ENCODE results near the gene XCL2.
A peak's percentile ranks its signal among the peaks of the same experiment; 100 is the strongest.
"Not testable (repeated sequence)": the region's sequence is repeated elsewhere in the genome, so short reads cannot be mapped to it uniquely, and the experiment has no call there.

Gene XCL2

GRCh38 chr1:168555508-168556046 is 11.8 kb upstream of the XCL2 start:
- no peak for FAIRE-seq

DNA sequence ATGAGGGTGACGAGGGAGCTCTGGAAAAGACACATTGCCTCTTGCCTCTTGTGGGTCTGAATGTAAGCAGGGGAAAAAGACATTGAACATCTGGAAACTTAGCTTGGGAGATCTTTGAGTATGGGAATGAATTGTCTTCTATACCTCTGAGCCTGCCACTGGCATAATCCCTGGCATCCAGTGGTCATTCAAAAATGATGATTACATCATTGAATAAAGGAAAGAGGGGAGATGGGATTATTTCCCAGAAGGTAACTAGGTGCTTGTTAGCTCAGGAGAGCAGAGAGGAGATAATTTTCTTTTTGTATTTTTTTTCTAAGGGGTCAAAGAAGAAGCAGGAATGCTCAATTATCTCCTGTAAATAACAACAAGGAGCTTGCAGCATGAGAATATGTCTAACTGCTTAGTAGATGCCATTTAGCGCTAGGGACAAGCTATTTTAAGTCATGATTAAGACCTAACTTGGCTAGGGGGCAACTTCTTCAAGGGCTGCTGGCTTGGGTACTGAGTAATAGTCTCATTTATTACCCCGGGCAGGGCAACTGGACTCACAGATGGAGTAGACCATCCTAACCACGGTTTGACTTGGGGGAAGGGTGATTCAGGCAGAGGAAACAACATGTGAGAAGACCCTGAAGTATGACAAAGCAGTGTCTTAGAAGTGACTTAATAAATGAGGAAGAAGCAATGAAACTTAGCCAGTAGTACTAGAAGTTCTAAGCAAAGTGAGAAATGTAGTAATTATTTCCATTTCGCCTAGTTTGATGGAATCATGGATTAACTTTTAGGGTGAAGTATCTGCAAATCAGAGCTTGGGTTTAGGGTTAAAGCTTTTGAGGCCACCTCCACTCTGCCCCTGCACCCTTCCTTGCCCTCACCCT is 11.0 kb upstream of the XCL2 start:
- FAIRE-seq = no peak

DNA sequence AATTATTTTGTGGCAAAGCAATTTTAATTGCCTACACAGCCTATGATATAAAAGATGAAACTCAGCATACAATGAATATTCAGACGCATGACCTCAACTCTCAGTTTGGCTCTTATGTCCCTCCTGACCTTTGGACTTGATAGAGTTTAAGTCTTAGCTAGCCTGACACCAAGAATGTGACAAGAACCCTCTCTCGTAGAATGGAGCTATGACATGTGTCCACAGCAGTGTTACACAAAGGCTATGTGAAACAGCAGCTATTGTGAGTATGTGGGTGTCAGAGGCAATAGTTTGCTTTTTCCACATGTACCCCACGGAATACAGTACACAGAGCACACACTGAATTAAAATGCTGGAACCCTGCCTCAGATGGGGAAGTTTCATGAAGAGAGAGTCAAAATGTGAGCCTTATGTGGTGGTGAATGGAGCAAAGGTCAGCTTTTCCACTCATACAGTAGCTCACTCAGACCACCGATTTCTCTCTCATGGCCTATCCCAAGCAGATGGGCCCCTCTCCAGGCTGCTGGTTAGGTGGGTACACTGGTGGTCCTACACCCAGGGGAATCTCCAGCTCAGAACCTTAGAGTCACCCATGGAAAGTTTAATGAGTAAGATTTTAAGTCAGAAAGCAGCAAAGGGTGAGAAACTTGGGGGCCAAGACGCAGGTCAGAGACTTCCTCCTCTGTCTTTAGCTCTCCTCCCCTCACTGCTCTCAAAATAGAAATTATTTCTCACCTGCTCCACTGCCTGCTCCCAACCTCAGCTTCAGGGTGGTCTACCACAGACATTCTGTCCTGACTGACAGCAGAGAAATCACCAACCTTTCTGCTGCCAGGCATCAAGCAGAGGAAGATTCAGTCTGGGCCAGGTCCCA is 10.1 kb upstream of the XCL2 start:
- FAIRE-seq = no peak

- no peak for FAIRE-seq
These were observed 9.2 kb upstream of the XCL2 start for GRCh38 chr1:168552961-168553360.

GRCh38 chr1:168551688-168552087 is 7.9 kb upstream of the XCL2 start:
- FAIRE-seq = no peak

GRCh38 chr1:168550971-168551370 is 7.2 kb upstream of the XCL2 start:
- FAIRE-seq = no peak

- FAIRE-seq = not testable (repeated sequence)
These were observed 2.7 kb upstream of the XCL2 start for GRCh38 chr1:168546553-168546895.

GRCh38 chr1:168545678-168546552 is 2.1 kb upstream of the XCL2 start:
- FAIRE-seq = peak; percentile 69

- FAIRE-seq = not testable (repeated sequence)
These were observed 819 bp downstream of the XCL2 start for GRCh38 chr1:168542978-168543377.

DNA sequence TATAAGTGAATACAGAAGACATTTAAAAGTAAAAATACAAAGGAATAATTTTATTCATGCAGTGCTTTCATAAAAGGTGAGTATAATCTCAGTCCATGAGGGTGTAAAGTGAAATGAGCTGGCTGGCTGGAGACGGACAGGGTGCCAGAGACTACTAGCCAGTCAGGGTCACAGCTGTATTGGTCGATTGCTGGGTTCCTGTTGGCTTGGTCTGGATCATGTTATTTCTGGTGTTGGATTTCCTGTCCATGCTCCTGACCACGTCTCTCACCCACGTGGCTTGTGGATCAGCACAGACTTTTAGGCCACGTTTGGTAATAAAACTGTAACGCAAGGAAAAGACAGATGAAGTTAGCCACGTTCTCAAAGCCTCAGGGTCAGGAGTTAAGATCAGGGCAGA is 3.0 kb downstream of the XCL2 start:
- FAIRE-seq = not testable (repeated sequence)

- no peak for FAIRE-seq
These were observed 8.3 kb downstream of the XCL2 start for GRCh38 chr1:168535536-168535935.

DNA sequence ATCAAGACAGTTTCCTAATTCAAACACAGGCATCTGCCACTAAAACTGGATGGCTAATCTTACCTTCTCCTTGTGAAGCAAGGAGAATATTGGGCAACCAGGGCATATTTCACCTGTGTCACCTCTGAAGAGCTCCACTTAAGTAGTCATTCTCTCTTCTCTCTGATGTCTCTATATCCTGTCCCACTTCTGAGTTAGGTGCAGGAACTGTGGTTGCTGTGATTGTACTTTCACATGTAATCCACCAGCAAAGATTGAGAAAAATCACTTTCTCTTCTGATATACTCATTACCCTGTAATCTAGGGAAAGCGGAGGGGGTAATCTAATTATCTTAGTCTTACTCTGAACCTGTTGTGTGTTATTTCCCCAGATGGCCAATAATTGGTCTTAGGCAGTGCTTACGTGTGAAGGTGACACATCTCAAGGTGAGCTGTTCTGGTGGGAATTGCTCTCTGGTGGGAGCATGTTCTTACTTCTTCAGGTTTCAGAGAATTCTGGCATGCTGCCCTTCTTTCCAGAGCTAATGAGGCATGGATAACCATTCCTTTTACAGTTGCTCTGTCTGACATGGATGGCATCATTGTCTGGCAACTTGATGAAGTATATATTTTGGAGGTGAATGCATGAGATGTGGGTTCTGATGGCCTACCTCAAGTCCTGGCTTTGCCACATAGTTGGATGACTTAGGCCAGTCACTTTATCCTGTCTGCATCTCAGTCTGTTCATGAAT is 12.0 kb downstream of the XCL2 start:
- no peak for FAIRE-seq

DNA sequence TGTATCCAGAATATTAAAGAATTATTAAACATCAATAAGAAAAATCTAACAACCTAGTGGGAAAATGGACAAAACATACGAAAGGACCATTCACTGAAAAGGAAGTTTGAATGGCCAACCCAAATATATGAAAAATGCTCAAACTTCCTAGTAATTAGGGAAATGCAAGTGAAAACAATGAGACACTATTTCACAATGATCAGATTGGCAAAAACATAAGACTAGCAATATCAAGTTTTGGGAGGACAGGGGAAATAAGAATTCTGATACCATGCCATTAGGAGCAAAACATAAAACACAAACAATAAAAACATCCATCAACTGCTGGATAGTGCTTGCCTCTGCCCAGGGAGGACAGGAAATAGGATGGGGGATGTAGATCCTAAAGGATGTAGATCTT is 14.3 kb downstream of the XCL2 start:
- FAIRE-seq = no peak

DNA sequence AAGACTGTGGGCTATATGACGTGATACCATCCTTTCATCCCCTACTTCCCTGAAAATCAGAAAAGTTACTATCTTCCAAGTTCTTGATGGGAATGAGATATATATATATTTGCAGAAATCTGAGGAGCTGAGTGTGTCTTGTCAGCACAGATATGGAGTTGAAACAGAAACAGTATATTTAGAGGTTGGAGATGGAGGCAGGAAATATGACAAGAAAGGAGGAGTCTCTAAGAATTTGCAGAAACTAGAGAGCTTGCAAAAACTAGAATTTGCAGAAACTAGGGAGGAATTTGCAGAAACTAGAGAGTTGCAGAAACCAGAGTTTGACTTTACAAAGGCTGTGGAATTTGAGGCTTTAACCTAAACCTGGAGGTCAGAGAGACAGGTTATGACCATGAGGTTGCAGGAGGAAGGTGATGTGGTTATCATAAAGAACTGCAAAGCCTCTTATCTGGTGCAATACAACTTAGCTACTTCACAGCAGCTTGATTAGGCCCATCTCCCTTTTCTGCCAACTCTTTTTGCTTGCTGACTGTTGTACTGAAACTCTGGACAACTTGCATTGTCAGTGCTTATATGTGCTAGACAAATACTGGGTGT is 22.3 kb downstream of the XCL2 start:
- FAIRE-seq = no peak

DNA sequence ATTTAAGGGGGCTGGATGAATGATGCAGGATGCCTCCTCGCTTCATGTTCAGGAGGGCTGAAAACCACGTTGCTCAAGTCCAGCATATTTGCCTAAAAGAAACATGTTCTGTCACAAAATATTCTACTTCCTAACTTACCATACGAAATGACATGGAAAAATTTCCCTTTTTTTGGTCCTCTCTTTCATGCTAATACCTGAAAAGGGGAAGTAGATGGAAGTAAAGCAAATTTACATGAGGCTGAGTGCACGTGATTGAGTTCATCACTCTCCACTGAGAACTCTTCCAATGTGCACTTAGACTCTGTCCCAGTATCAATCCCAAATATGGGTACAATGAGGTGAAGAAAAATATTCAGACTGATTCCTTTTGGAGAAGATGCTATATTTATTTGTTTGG is 23.0 kb downstream of the XCL2 start:
- FAIRE-seq = no peak

DNA sequence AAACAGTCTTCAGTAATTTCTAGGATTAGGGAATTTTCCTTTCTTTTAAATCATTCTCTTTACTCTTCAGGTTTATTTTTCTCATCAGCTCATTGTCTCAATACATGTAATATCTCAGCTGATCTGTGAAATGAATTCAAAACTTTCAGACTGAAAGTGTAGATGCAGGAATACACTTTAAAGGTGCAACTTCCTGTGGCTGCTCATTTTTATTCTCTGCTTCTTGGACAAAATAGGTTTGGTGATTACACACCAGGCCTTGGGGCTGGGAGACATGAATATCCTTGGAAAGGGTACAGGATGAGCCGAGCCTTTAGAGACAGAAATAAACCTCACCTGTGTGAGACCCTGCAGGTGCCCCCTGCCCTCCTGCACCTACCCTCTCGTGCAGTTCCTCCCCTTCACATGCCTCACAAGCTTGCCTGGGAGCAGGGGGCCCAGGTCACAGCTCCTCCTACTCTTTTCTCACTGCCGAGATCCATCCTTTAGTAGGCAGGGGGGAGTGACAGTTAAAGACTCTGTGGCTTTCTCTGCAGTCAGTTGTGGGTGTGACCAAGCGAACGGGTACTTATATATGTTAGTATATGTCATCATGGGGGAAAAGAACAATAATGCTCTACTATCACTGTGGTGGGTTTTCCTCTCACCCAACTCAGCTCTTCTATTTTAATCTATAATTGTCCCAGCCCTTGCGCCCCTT is 23.6 kb downstream of the XCL2 start:
- no peak for FAIRE-seq

- FAIRE-seq = no peak
These were observed 25.0 kb downstream of the XCL2 start for GRCh38 chr1:168518813-168519212.

DNA sequence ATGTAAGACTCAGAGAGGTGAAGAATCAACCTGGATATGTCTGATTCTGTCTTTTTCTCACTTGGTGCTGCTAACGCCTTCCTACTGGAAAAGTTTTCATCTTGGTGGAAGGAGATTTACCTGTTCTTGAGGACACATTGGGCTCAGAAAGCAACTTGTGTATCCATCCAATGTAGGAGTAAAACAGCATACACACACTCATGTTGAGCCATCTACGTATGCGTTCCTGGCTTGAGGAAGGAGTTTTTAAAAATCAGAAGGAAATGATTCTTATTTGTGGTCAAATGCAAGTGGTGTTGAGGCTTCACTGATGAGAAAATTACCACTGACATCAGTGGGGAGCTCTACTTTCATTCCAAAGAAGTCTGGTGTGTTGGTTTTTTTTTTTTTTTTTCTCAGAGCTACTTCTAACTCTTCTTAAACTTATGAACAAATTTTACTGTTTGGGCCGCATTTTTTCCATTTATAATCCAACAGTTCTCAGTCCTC is 25.6 kb downstream of the XCL2 start:
- FAIRE-seq = no peak

GRCh38 chr1:168514455-168514854 is 29.3 kb downstream of the XCL2 start:
- no peak for FAIRE-seq

GRCh38 chr1:168513656-168514404 is 30.0 kb downstream of the XCL2 start:
- FAIRE-seq = no peak
